IMR-90 (cell line): Measurements from ENCODE around the gene EFCAB9. TPM values are rescaled to one million over a fixed set of nuclear protein-coding genes. Genes with fewer than 3 reads are reported as not detected.

Experiments
- ATAC-seq: fragments of 200-7000 bp; cut with Tn5 transposase; 2 replicates; pipeline ENCODE4 v1.9.1; 2020; ENCODE audit warnings: low read depth, mild to moderate bottlenecking, moderate library complexity
- BruUV-seq: library from RNA; stranded (reverse); fragments of 400-500 nt; replicated peaks from 2 replicates; lab custom pipeline; 2021; lab: Mats Ljungman, UMichigan
- CTCF ChIA-PET: fragments of 300-600 bp; formaldehyde crosslinking; extraction: SDS; loops from one replicate; lab custom pipeline; 2021; ENCODE audit warnings: antibody characterized with exemption; lab: Yijun Ruan, JAX
- POLR2A ChIA-PET: fragments of 300-600 bp; sonication (Branson Sonifier 250); formaldehyde crosslinking; loops from one replicate; lab custom pipeline; 2022; ENCODE audit warnings: antibody characterized with exemption; ENCODE audit not compliant: unreplicated experiment; lab: Charles Lee
- DNase-seq: peaks from one replicate; pipeline ENCODE4 v3.0.0; 2013
- H2AFZ ChIP-seq: replicated peaks from 2 replicates; pipeline ENCODE3; 2013; ENCODE audit warnings: low read length, mild to moderate bottlenecking; ENCODE audit not compliant: poor library complexity
- H2AK5ac ChIP-seq: 2 replicates; pipeline ENCODE4 v1.6.1; 2013; ENCODE audit warnings: low read depth, low read length, inconsistent platforms
- H2AK9ac ChIP-seq: replicated peaks from 2 replicates; pipeline ENCODE3; 2013; ENCODE audit warnings: mild to moderate bottlenecking, low read depth, low read length, moderate library complexity; ENCODE audit not compliant: poor library complexity
- H2BK120ac ChIP-seq: 2 replicates; pipeline ENCODE4 v1.6.1; 2013; ENCODE audit warnings: low read depth, low read length, inconsistent platforms
- H2BK15ac ChIP-seq: 3 replicates; pipeline ENCODE4 v1.6.1; 2013; ENCODE audit warnings: low read depth, low read length, inconsistent platforms
- H2BK20ac ChIP-seq: 2 replicates; pipeline ENCODE4 v1.6.1; 2013; ENCODE audit warnings: low read depth, mild to moderate bottlenecking, inconsistent platforms, low read length, moderate library complexity
- H2BK5ac ChIP-seq: 2 replicates; pipeline ENCODE4 v1.6.1; 2013; ENCODE audit warnings: mild to moderate bottlenecking, low read depth, low read length, inconsistent platforms; ENCODE audit not compliant: poor library complexity, severe bottlenecking
- H3K14ac ChIP-seq: replicated peaks from 2 replicates; pipeline ENCODE4 v1.6.1; 2013; ENCODE audit warnings: low read depth, low read length, inconsistent platforms
- H3K18ac ChIP-seq: 2 replicates; pipeline ENCODE4 v1.6.1; 2013; ENCODE audit warnings: low read depth, low read length, control low read depth
- H3K23ac ChIP-seq: 2 replicates; pipeline ENCODE4 v1.6.1; 2013; ENCODE audit warnings: low read depth, low read length, inconsistent platforms
- H3K27ac ChIP-seq: 2 replicates; pipeline ENCODE4 v1.5.1; 2013; ENCODE audit warnings: mild to moderate bottlenecking, control low read depth, low read length; ENCODE audit not compliant: insufficient read depth
- H3K27me3 ChIP-seq: 2 replicates; pipeline ENCODE4 v1.6.1; 2013; ENCODE audit warnings: low read length; ENCODE audit not compliant: control insufficient read depth, insufficient read depth
- H3K36me3 ChIP-seq: 2 replicates; pipeline ENCODE4 v1.6.1; 2013; ENCODE audit warnings: low read length, mixed read lengths; ENCODE audit not compliant: control insufficient read depth, insufficient read depth
- H3K4ac ChIP-seq: 2 replicates; pipeline ENCODE4 v1.6.1; 2013; ENCODE audit warnings: low read depth, low read length, inconsistent platforms
- H3K4me1 ChIP-seq: 2 replicates; pipeline ENCODE4 v1.6.1; 2013; ENCODE audit warnings: low read length, mixed read lengths; ENCODE audit not compliant: control insufficient read depth, insufficient read depth
- H3K4me2 ChIP-seq: 2 replicates; pipeline ENCODE4 v1.6.1; 2013; ENCODE audit warnings: low read depth, mild to moderate bottlenecking, control low read depth, low read length, moderate library complexity
- H3K4me3 ChIP-seq: 2 replicates; pipeline ENCODE4 v1.5.1; 2013; ENCODE audit warnings: low read depth, mild to moderate bottlenecking, control low read depth, low read length, moderate library complexity; ENCODE audit not compliant: insufficient read depth
- H3K56ac ChIP-seq: 2 replicates; pipeline ENCODE4 v1.6.1; 2013; ENCODE audit warnings: low read length, inconsistent platforms; ENCODE audit not compliant: insufficient read depth; ENCODE audit errors: extremely low read depth
- H3K79me1 ChIP-seq, 2 experiments: 2 replicates each; pipeline ENCODE4 v1.6.1; 2013; ENCODE audit warnings: low read length in 2 of 2, inconsistent platforms in 1 of 2, low read depth in 1 of 2
- H3K9ac ChIP-seq: 2 replicates; pipeline ENCODE4 v1.6.1; 2013; ENCODE audit warnings: low read depth, low read length, control low read depth
- H3K9me1 ChIP-seq: 2 replicates; pipeline ENCODE4 v1.6.1; 2013; ENCODE audit warnings: low read length, inconsistent platforms; ENCODE audit not compliant: insufficient read depth
- H3K9me3 ChIP-seq: 2 replicates; pipeline ENCODE4 v1.6.1; 2013; ENCODE audit warnings: low read length; ENCODE audit not compliant: control insufficient read depth, insufficient read depth
- H4K20me1 ChIP-seq: 2 replicates; pipeline ENCODE4 v1.6.1; 2013; ENCODE audit warnings: low read length, inconsistent platforms; ENCODE audit not compliant: insufficient read depth
- H4K5ac ChIP-seq: 2 replicates; pipeline ENCODE4 v1.6.1; 2013; ENCODE audit warnings: mild to moderate bottlenecking, low read depth, low read length, control low read depth
- H4K8ac ChIP-seq, 2 experiments: 2 replicates each; pipeline ENCODE4 v1.6.1; 2013; ENCODE audit warnings: low read depth in 2 of 2, low read length in 2 of 2, control low read depth in 1 of 2, inconsistent platforms in 1 of 2
- H4K91ac ChIP-seq: 2 replicates; pipeline ENCODE4 v1.6.1; 2013; ENCODE audit warnings: low read depth, low read length, inconsistent platforms; ENCODE audit not compliant: insufficient read depth
- BHLHE40 ChIP-seq: fragments of 150-350 bp; IDR thresholded peaks from 2 replicates; pipeline ENCODE4 v1.6.1; 2016; ENCODE audit warnings: mild to moderate bottlenecking, low read depth, low read length
- CEBPB ChIP-seq: IDR thresholded peaks from 2 replicates; pipeline ENCODE4 v1.6.1; 2012; ENCODE audit warnings: low read depth, low read length, improper control_type of control experiment
- CHD1 ChIP-seq: IDR thresholded peaks from 2 replicates; pipeline ENCODE4 v1.6.1; 2012; ENCODE audit warnings: low read depth, low read length, improper control_type of control experiment
- CTCF ChIP-seq: conservative IDR thresholded peaks from 2 replicates; pipeline ENCODE4 v1.5.1; 2012; ENCODE audit warnings: mild to moderate bottlenecking, low read depth, low read length, improper control_type of control experiment
- ELK1 ChIP-seq: fragments of 150-350 bp; IDR thresholded peaks from 2 replicates; pipeline ENCODE4 v1.6.1; 2016; ENCODE audit warnings: low read depth, mild to moderate bottlenecking, low read length, moderate library complexity, borderline replicate concordance
- FOS ChIP-seq: fragments of 150-350 bp; IDR thresholded peaks from 2 replicates; pipeline ENCODE4 v1.6.1; 2016; ENCODE audit warnings: low read depth, low read length
- MXI1 ChIP-seq: IDR thresholded peaks from 2 replicates; pipeline ENCODE4 v1.6.1; 2012; ENCODE audit warnings: low read depth, mild to moderate bottlenecking, low read length, moderate library complexity, borderline replicate concordance
- NFE2L2 ChIP-seq: fragments of 150-350 bp; IDR thresholded peaks from 2 replicates; pipeline ENCODE4 v1.6.1; 2016; ENCODE audit warnings: low read depth, mild to moderate bottlenecking, low read length
- POLR2A ChIP-seq: IDR thresholded peaks from 2 replicates; pipeline ENCODE4 v1.6.1; 2012; ENCODE audit warnings: mild to moderate bottlenecking, low read depth, low read length
- RCOR1 ChIP-seq: IDR thresholded peaks from 2 replicates; pipeline ENCODE4 v1.6.1; 2012; ENCODE audit warnings: mild to moderate bottlenecking, low read length, improper control_type of control experiment; ENCODE audit not compliant: insufficient replicate concordance
- SMC3 ChIP-seq: fragments of 150-350 bp; IDR thresholded peaks from 2 replicates; pipeline ENCODE4 v1.6.1; 2016; ENCODE audit warnings: low read depth, mild to moderate bottlenecking, antibody characterized with exemption, low read length, moderate library complexity
- WGBS, 2 experiments: methylation state at CpG; one replicate each; pipeline versions ENCODE4 v1.1.5 to v1.1.7; 2013; ENCODE audit warnings: missing lambda C conversion rate in 2 of 2; ENCODE audit not compliant: insufficient read length in 1 of 2; ENCODE audit errors: extremely low coverage in 2 of 2; 5-methylcytosine and 5-hydroxymethylcytosine counted together
- dilution Hi-C: fragments of 300-500 bp; cut with HindIII; formaldehyde crosslinking; loops from one replicate; pipeline ENCODE4 v1.14.3; 2018; ENCODE audit warnings: low sequenced_read_pairs; ENCODE audit not compliant: unreplicated experiment
- in situ Hi-C: fragments of 300-500 bp; cut with MboI; formaldehyde crosslinking; loops from 3 replicates; pipeline ENCODE4 v1.14.3; 2019; ENCODE audit warnings: low sequenced_read_pairs, inconsistent platforms, mixed read lengths
- intact Hi-C: fragments of 100-400 bp; cut with micrococcal nuclease; formaldehyde crosslinking; loops from 2 replicates; pipeline ENCODE4 v1.10.0; 2022
- polyA plus RNA-seq, 3 experiments: library from polyadenylated mRNA; depleted of rRNA; stranded (reverse); fragments of >200 nt; gene quantifications; 2 replicates each; pipeline ENCODE4 v1.2.3, GENCODE V29; 2012; ENCODE audit warnings: low replicate concordance in 1 of 3
- total RNA-seq: library from RNA; depleted of rRNA; stranded (reverse); fragments of >200 nt; gene quantifications from 2 replicates; pipeline ENCODE4 v1.2.3, GENCODE V29; 2012

The EFCAB9 gene
- total and polyA plus RNA-seq, 2 of the 4 experiments (the other 2 are of a cell fraction), result not detected

GRCh38 chr5:172185096-172185461, 8.9 kb upstream of the EFCAB9 start:
- H3K4me3 ChIP-seq, result no peak overlapping the region
- peaks cover 25 to 57% of the 10 kb centered on the region in 2 experiments for H3K79me1 ChIP-seq
- no CpG with 5 or more reads among the region's 10 CpGs for WGBS, 2 experiments
- H4K8ac ChIP-seq, result no peak overlapping the region
- H3K14ac ChIP-seq, result no peak overlapping the region
- H4K91ac ChIP-seq, result no peak overlapping the region
- H3K56ac ChIP-seq, result no peak overlapping the region
- no peak overlapping the region for H3K18ac ChIP-seq
- ChIA-PET CTCF (interaction anchor here (0.6 to 1.4 kb wide), 2 partner anchors 62 to 95 kb away, joined by 3 to 5 read pairs; no protein-coding TSS in a partner anchor), POLR2A (no interaction called here)
- TF ChIP-seq NFE2L2, result no peak
- no peak for TF ChIP-seq BHLHE40
- no peak for TF ChIP-seq ELK1
- TF ChIP-seq MXI1, result no peak
- TF ChIP-seq FOS, result no peak
- TF ChIP-seq CHD1, result no peak
- no peak for TF ChIP-seq CTCF
- TF ChIP-seq CEBPB, result no peak
- TF ChIP-seq RCOR1, result no peak
- TF ChIP-seq SMC3, result no peak
- TF ChIP-seq POLR2A, result no peak
- no peak overlapping the region for H3K9ac ChIP-seq
- dilution Hi-C loops, result no loop called here
- no peak overlapping the region for H2BK120ac ChIP-seq
- H3K27me3 ChIP-seq, result no peaks in the 10 kb centered on the region
- DNase-seq, result no peak
- H3K9me1 ChIP-seq, result peaks cover 8% of the 10 kb centered on the region
- H3K9me3 ChIP-seq, result no peaks in the 10 kb centered on the region
- no peak overlapping the region for H2AK9ac ChIP-seq
- H3K23ac ChIP-seq, result no peak overlapping the region
- in situ Hi-C loops, result loop anchor here (5.0 to 25.0 kb wide), 2 partner anchors 83 to 773 kb away; partner anchors contain the start of gene FGF18
- no peak overlapping the region for H2AFZ ChIP-seq
- H3K4me2 ChIP-seq, result no peak overlapping the region
- no TSS peak for BruUV-seq
- H3K27ac ChIP-seq, result no peak overlapping the region
- no peak overlapping the region for H2BK5ac ChIP-seq
- H2BK15ac ChIP-seq, result no peak overlapping the region
- H3K36me3 ChIP-seq, result peaks cover 2% of the 10 kb centered on the region
- H3K4me1 ChIP-seq, result peaks cover 11% of the 10 kb centered on the region
- H2AK5ac ChIP-seq, result no peak overlapping the region
- no peak for ATAC-seq
- no peak overlapping the region for H4K5ac ChIP-seq
- peaks cover 6% of the 10 kb centered on the region for H4K20me1 ChIP-seq
- H2BK20ac ChIP-seq, result no peak overlapping the region
- no peak overlapping the region for H3K4ac ChIP-seq
- intact Hi-C loops, result loop anchor here (5.0 kb wide), 2 partner anchors 178 to 768 kb away; partner anchors contain the start of genes FBXW11 and FGF18
